Gastrocnemius medialis (tissue), 4 donors: ENCODE data around the gene TRAF2. TPM values are rescaled to one million over a fixed set of nuclear protein-coding genes. Genes with fewer than 3 reads are reported as not detected.
A peak's percentile ranks its signal among the peaks of the same experiment; 100 is the strongest.
"Not testable (repeated sequence)": the region's sequence is repeated elsewhere in the genome, so short reads cannot be mapped to it uniquely, and the experiment has no call there.

Experiments
- ATAC-seq, 2 donors: fragments of 150-250 bp; one replicate each; pipeline ENCODE4 v1.9.1; 2016
- DNase-seq, 2 donors: peaks; one replicate each; pipeline ENCODE4 v3.0.0-alpha.2; 2019
- H3K27ac ChIP-seq, 4 donors: fragments of 200-600 bp; sonication (generic); 1 replicate in 1 of 4; 2 replicates in 3 of 4; pipeline ENCODE4 v1.5.1; 2016 to 2018; ENCODE audit warnings: mild to moderate bottlenecking in 2 of 4, moderate library complexity in 1 of 4
- H3K27me3 ChIP-seq, 3 donors: fragments of 200-600 bp; sonication (generic) in 2 of 3; 1 replicate in 1 of 3; 2 replicates in 2 of 3; pipeline versions ENCODE4 v1.5.1 to v1.6.0; 2016 to 2019; ENCODE audit warnings: mild to moderate bottlenecking in 1 of 3, moderate library complexity in 1 of 3
- H3K36me3 ChIP-seq, 2 donors: fragments of 200-600 bp; sonication (generic) in 1 of 2; one replicate each; pipeline ENCODE4 v1.5.1; 2017 to 2018
- H3K4me1 ChIP-seq, 2 donors: fragments of 200-600 bp; sonication (generic) in 1 of 2; one replicate each; pipeline ENCODE4 v1.5.1; 2016 to 2017; ENCODE audit warnings: mild to moderate bottlenecking in 2 of 2
- H3K4me3 ChIP-seq, 4 donors: fragments of 200-600 bp; sonication (generic) in 3 of 4; 1 replicate in 1 of 4; 2 replicates in 3 of 4; pipeline ENCODE4 v1.5.1; 2016 to 2019; ENCODE audit warnings: mild to moderate bottlenecking in 2 of 4
- H3K9me3 ChIP-seq, 3 donors: fragments of 200-600 bp; sonication (generic) in 2 of 3; 1 replicate in 1 of 3; 2 replicates in 2 of 3; pipeline ENCODE4 v1.5.1; 2016 to 2019
- CTCF ChIP-seq, 5 experiments: fragments of 450-650 bp in 3 of 5; fragments of 200-600 bp in 2 of 5; sonication (generic) in 2 of 5; IDR thresholded peaks in 4 of 5; conservative IDR thresholded peaks in 1 of 5; 1 replicate in 4 of 5; 2 replicates in 1 of 5; pipeline ENCODE4 v1.5.1; 2016 to 2019; ENCODE audit warnings: antibody characterized with exemption in 5 of 5, mild to moderate bottlenecking in 3 of 5, moderate library complexity in 3 of 5
- POLR2A ChIP-seq, 2 donors: fragments of 450-650 bp; IDR thresholded peaks; one replicate each; pipeline ENCODE4 v1.6.1; 2017; ENCODE audit warnings: antibody characterized with exemption in 2 of 2, mild to moderate bottlenecking in 2 of 2, moderate library complexity in 2 of 2
- in situ Hi-C, 4 donors: fragments of 200-750 bp; cut with MboI; loops; one replicate each; pipeline versions ENCODE4 v1.15.0 to v1.8.0; 2017; ENCODE audit warnings: low sequenced_read_pairs in 4 of 4
- intact Hi-C: fragments of 100-400 bp; cut with DNase I; formaldehyde crosslinking; loops from one replicate; pipeline ENCODE4 v1.15.1; 2023; ENCODE audit warnings: low total_unique reads
- total RNA-seq, 4 donors: library from RNA; depleted of rRNA; stranded (reverse); fragments of >200 nt; gene quantifications; one replicate each; pipeline versions ENCODE4 v1.1.0 to v1.2.3, GENCODE V29; 2016

TRAF2 gene
- total RNA-seq, 4 donors from 2014 or later = 3.5 to 6.6 (median 4.8) TPM

- Histone ChIP-seq H3K4me3 (peak within 1 kb of the TSS; percentile 51 to 59 (median 56)), H3K36me3 (peaks cover 0 to 18% of the 10 kb centered on the region in 2 donors), H3K27me3 (peaks cover 11 to 21% (median 14%) of the 10 kb centered on the region in 3 donors), H3K4me1 (peaks cover 17 to 41% of the 10 kb centered on the region in 2 donors), H3K27ac (peak within 1 kb of the TSS; percentile 37 to 73 (median 50))
- H3K9me3 ChIP-seq, in situ Hi-C loops, intact Hi-C loops: not testable (repeated sequence)
- ATAC-seq (peak; percentile 67 to 76), DNase-seq (peak in 1 of 2 donors; percentile 71)
- TF ChIP-seq CTCF (IDR thresholded peaks at IDR 0.05 in 4 of 5, conservative IDR thresholded peaks at IDR 0.05 in 1 of 5) = peak; percentile 78 to 89 (median 88)
Observed at GRCh38 chr9:136842380-136842948, 43.9 kb upstream of the TRAF2 start, which contains the start of gene AJM1. TSS of gene AJM1 (plus strand) at chr9:136842478. CDS start at chr9:136844415, 1,937 bp downstream.

GRCh38 chr9:136843159-136843800 lies 43.0 kb upstream of the TRAF2 start:
- peak overlapping the region in 2 of 4 donors; percentile 24 to 55 for H3K4me3 ChIP-seq
- DNase-seq, in situ Hi-C loops, intact Hi-C loops, H3K9me3 ChIP-seq, ATAC-seq: not testable (repeated sequence)
- H3K4me1 ChIP-seq = peaks cover 17 to 43% of the 10 kb centered on the region in 2 donors
- H3K27ac ChIP-seq = peak overlapping the region in 1 of 4 donors; percentile 49
- peaks cover 11 to 21% (median 14%) of the 10 kb centered on the region in 3 donors for H3K27me3 ChIP-seq
- peaks cover 0 to 13% of the 10 kb centered on the region in 2 donors for H3K36me3 ChIP-seq

- Histone ChIP-seq H3K27me3 (peaks cover 11 to 21% (median 14%) of the 10 kb centered on the region in 3 donors), H3K36me3 (peaks cover 0 to 11% of the 10 kb centered on the region in 2 donors), H3K4me3 (peak overlapping the region in 2 of 4 donors; percentile 24 to 28), H3K4me1 (peaks cover 17 to 43% of the 10 kb centered on the region in 2 donors)
- DNase-seq, intact Hi-C loops, H3K9me3 ChIP-seq, in situ Hi-C loops, ATAC-seq, H3K27ac ChIP-seq: not testable (repeated sequence)
- peak; percentile 57 to 84 (median 76) for TF ChIP-seq CTCF (IDR thresholded peaks at IDR 0.05 in 4 of 5, conservative IDR thresholded peaks at IDR 0.05 in 1 of 5)
Observed at GRCh38 chr9:136843801-136844740, 42.2 kb upstream of the TRAF2 start.

GRCh38 chr9:136844761-136845464 lies 41.4 kb upstream of the TRAF2 start:
- no peak overlapping the region for H3K4me3 ChIP-seq
- H3K27me3 ChIP-seq = peaks cover 11 to 21% (median 14%) of the 10 kb centered on the region in 3 donors
- in situ Hi-C loops = no loop called here
- no peak for DNase-seq
- no peak for TF ChIP-seq POLR2A (IDR thresholded peaks at IDR 0.05)
- TF ChIP-seq CTCF (IDR thresholded peaks at IDR 0.05 in 4 of 5, conservative IDR thresholded peaks at IDR 0.05 in 1 of 5) = no peak
- H3K36me3 ChIP-seq = peaks cover 0 to 3% of the 10 kb centered on the region in 2 donors
- no peak overlapping the region for H3K27ac ChIP-seq
- no peak for ATAC-seq
- intact Hi-C loops = loop anchor here (5.0 kb wide), 4 partner anchors 53 to 182 kb away; partner anchors contain the start of genes ABCA2, PAXX and TMEM141
- H3K9me3 ChIP-seq = no peaks in the 10 kb centered on the region
- peaks cover 17 to 47% of the 10 kb centered on the region in 2 donors for H3K4me1 ChIP-seq
